ENCODE results near the gene FHOD3.

DNA sequence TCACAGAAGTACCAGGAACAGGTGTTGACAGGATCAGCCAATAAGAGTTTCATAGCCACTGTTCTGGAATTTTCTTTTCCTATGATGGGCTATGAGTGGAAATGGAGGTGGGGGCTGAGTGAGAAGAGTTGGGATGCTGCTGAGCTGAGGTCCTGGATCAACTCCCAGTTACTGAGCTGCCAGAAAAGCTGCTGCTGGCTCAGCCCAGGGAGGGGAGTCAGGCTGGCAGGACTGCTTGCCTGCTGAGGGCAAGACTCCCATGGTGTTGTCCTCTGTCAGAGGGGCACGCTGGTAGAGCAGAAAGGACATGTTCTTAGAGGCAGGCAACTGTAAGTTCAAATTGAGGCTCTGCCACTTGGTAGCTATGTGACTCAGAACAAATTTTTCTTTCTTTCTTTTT is 519.5 kb downstream of the FHOD3 start:
- TF ChIP-seq, protein P1, sequence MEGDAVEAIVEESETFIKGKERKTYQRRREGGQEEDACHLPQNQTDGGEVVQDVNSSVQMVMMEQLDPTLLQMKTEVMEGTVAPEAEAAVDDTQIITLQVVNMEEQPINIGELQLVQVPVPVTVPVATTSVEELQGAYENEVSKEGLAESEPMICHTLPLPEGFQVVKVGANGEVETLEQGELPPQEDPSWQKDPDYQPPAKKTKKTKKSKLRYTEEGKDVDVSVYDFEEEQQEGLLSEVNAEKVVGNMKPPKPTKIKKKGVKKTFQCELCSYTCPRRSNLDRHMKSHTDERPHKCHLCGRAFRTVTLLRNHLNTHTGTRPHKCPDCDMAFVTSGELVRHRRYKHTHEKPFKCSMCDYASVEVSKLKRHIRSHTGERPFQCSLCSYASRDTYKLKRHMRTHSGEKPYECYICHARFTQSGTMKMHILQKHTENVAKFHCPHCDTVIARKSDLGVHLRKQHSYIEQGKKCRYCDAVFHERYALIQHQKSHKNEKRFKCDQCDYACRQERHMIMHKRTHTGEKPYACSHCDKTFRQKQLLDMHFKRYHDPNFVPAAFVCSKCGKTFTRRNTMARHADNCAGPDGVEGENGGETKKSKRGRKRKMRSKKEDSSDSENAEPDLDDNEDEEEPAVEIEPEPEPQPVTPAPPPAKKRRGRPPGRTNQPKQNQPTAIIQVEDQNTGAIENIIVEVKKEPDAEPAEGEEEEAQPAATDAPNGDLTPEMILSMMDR (IDR thresholded peaks at IDR 0.05): no peak
- TF ChIP-seq POLR2A (IDR thresholded peaks at IDR 0.05): no peak
